ENCODE results near the gene APRT. TPM values are rescaled to one million over a fixed set of nuclear protein-coding genes. Genes with fewer than 3 reads are reported as not detected.

The APRT gene
- total RNA-seq, 1 donor from 2014 or later: 53.4 TPM

- no peak overlapping the region for H3K4me3 Mint-ChIP-seq
- Histone ChIP-seq H2AFZ (replicated peaks) (no peak overlapping the region), H3K4me1 (no peaks in the 10 kb centered on the region), H3F3A (ENCODE audit: low read depth) (no peaks in the 10 kb centered on the region), H4K20me1 (ENCODE audit: low read depth) (no peaks in the 10 kb centered on the region), H3K9ac (no peak overlapping the region), H3K36me3 (no peaks in the 10 kb centered on the region), H3K9me3 (ENCODE audit: low read depth) (no peaks in the 10 kb centered on the region), H3K27me3 (no peaks in the 10 kb centered on the region), H3K79me2 (ENCODE audit: low read depth) (no peaks in the 10 kb centered on the region), H3K4me3 (no peak overlapping the region), H3K4me2 (no peak overlapping the region), H3K27ac (no peak overlapping the region)
- no peak overlapping the region for H3K27ac Mint-ChIP-seq
- no peaks in the 10 kb centered on the region for H3K4me1 Mint-ChIP-seq
- TF ChIP-seq EZH2phosphoT487 (IDR thresholded peaks at IDR 0.05) (no peak), EZH2 (IDR thresholded peaks at IDR 0.05) (no peak)
- TF ChIP-seq, protein P1, sequence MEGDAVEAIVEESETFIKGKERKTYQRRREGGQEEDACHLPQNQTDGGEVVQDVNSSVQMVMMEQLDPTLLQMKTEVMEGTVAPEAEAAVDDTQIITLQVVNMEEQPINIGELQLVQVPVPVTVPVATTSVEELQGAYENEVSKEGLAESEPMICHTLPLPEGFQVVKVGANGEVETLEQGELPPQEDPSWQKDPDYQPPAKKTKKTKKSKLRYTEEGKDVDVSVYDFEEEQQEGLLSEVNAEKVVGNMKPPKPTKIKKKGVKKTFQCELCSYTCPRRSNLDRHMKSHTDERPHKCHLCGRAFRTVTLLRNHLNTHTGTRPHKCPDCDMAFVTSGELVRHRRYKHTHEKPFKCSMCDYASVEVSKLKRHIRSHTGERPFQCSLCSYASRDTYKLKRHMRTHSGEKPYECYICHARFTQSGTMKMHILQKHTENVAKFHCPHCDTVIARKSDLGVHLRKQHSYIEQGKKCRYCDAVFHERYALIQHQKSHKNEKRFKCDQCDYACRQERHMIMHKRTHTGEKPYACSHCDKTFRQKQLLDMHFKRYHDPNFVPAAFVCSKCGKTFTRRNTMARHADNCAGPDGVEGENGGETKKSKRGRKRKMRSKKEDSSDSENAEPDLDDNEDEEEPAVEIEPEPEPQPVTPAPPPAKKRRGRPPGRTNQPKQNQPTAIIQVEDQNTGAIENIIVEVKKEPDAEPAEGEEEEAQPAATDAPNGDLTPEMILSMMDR (IDR thresholded peaks at IDR 0.05): no peak
- H3K36me3 Mint-ChIP-seq: no peaks in the 10 kb centered on the region
- no peaks in the 10 kb centered on the region for H3K9me3 Mint-ChIP-seq
- no peak for DNase-seq (ENCODE audit: low spot score)
- H3K27me3 Mint-ChIP-seq (ENCODE audit: insufficient read depth, low read depth): peaks cover 2% of the 10 kb centered on the region
These were observed 25.1 kb upstream of the APRT start for GRCh38 chr16:88836791-88837190.

GRCh38 chr16:88835818-88836217 is 24.1 kb upstream of the APRT start:
- H3K9ac ChIP-seq: no peak overlapping the region

DNA sequence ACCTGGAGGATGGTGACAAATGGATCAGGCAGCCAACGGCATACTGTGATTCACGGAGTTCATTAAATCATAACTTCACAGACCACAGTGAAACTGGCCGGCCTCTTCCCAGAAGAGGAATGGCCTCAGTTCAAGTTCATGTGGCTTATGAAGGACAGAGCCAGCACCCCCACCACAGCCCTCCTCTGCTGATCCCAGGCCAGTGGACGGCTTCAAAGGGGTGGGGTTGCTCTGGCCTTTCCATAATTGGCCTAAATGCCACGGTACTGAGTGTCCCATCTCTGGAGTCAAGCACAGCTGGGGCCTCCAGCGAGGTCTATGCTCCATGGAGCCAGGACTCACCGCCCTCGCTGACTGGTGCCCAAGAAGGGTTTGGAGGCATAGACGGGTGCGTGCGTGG is 23.7 kb upstream of the APRT start:
- Histone ChIP-seq H3K4me2 (no peak overlapping the region), H3K27ac (no peak overlapping the region), H3K36me3 (no peaks in the 10 kb centered on the region), H3K79me2 (ENCODE audit: low read depth) (no peaks in the 10 kb centered on the region), H4K20me1 (ENCODE audit: low read depth) (no peaks in the 10 kb centered on the region), H3K9me3 (ENCODE audit: low read depth) (no peaks in the 10 kb centered on the region), H3K4me1 (no peaks in the 10 kb centered on the region), H3K27me3 (no peaks in the 10 kb centered on the region), H3K9ac (no peak overlapping the region), H2AFZ (replicated peaks) (no peak overlapping the region), H3F3A (ENCODE audit: low read depth) (no peaks in the 10 kb centered on the region), H3K4me3 (no peak overlapping the region)
- H3K4me1 Mint-ChIP-seq: no peaks in the 10 kb centered on the region
- H3K4me3 Mint-ChIP-seq: no peak overlapping the region
- TF ChIP-seq, protein P1 (IDR thresholded peaks at IDR 0.05): no peak
- TF ChIP-seq EZH2phosphoT487 (IDR thresholded peaks at IDR 0.05) (no peak), EZH2 (IDR thresholded peaks at IDR 0.05) (no peak)
- H3K27ac Mint-ChIP-seq: no peak overlapping the region
- no peaks in the 10 kb centered on the region for H3K27me3 Mint-ChIP-seq (ENCODE audit: insufficient read depth, low read depth)
- DNase-seq (ENCODE audit: low spot score): no peak
- no peaks in the 10 kb centered on the region for H3K9me3 Mint-ChIP-seq
- no peaks in the 10 kb centered on the region for H3K36me3 Mint-ChIP-seq

More at GRCh38 chr16:88835818-88836217, 24.1 kb upstream of the APRT start:
- H2AFZ ChIP-seq (replicated peaks): no peak overlapping the region
- TF ChIP-seq EZH2 (IDR thresholded peaks at IDR 0.05): no peak
- no peak for TF ChIP-seq EZH2phosphoT487 (IDR thresholded peaks at IDR 0.05)
- TF ChIP-seq, protein P1 (IDR thresholded peaks at IDR 0.05): no peak
- H3K27me3 Mint-ChIP-seq (ENCODE audit: insufficient read depth, low read depth): peaks cover 2% of the 10 kb centered on the region
- no peak overlapping the region for H3K4me3 Mint-ChIP-seq
- H3K36me3 Mint-ChIP-seq: no peaks in the 10 kb centered on the region
- H3K4me1 ChIP-seq: no peaks in the 10 kb centered on the region
- no peaks in the 10 kb centered on the region for H3K79me2 ChIP-seq (ENCODE audit: low read depth)
- H3F3A ChIP-seq (ENCODE audit: low read depth): no peaks in the 10 kb centered on the region
- no peak overlapping the region for H3K4me2 ChIP-seq
- no peak overlapping the region for H3K27ac ChIP-seq
- no peak for DNase-seq (ENCODE audit: low spot score)
- H3K4me3 ChIP-seq: no peak overlapping the region
- H3K36me3 ChIP-seq: no peaks in the 10 kb centered on the region
- no peaks in the 10 kb centered on the region for H3K9me3 ChIP-seq (ENCODE audit: low read depth)
- no peaks in the 10 kb centered on the region for H3K9me3 Mint-ChIP-seq
- H4K20me1 ChIP-seq (ENCODE audit: low read depth): no peaks in the 10 kb centered on the region
- no peaks in the 10 kb centered on the region for H3K27me3 ChIP-seq
- no peak overlapping the region for H3K27ac Mint-ChIP-seq
- no peaks in the 10 kb centered on the region for H3K4me1 Mint-ChIP-seq

All from neural progenitor cell (in vitro differentiated cells).